Suprapubic skin (tissue), 4 donors: ENCODE results near the gene NQO2. TPM values are rescaled to one million over a fixed set of nuclear protein-coding genes. Genes with fewer than 3 reads are reported as not detected.
"Not testable (repeated sequence)": the region's sequence is repeated elsewhere in the genome, so short reads cannot be mapped to it uniquely, and the experiment has no call there.

Experiments
- DNase-seq, 2 donors: peaks; one replicate each; pipeline ENCODE4 v3.0.0-alpha.2; 2019; ENCODE audit warnings: low spot score in 2 of 2
- H3K27ac ChIP-seq: fragments of 200-600 bp; sonication (generic); one replicate; pipeline ENCODE4 v1.5.1; 2019
- H3K27me3 ChIP-seq: fragments of 200-600 bp; sonication (generic); one replicate; pipeline ENCODE4 v1.5.1; 2019
- H3K36me3 ChIP-seq: fragments of 200-600 bp; sonication (generic); one replicate; pipeline ENCODE4 v1.5.1; 2019
- H3K4me1 ChIP-seq: fragments of 200-600 bp; sonication (generic); one replicate; pipeline ENCODE4 v1.5.1; 2019
- H3K4me3 ChIP-seq: fragments of 200-600 bp; sonication (generic); one replicate; pipeline ENCODE4 v1.5.1; 2019; ENCODE audit warnings: mild to moderate bottlenecking
- H3K9me3 ChIP-seq: fragments of 200-600 bp; sonication (generic); one replicate; pipeline ENCODE4 v1.5.1; 2019
- EP300 ChIP-seq: sonication (generic); formaldehyde crosslinking; IDR thresholded peaks from one replicate; pipeline ENCODE4 v1.6.1; 2017; ENCODE audit warnings: antibody characterized with exemption
- POLR2A ChIP-seq, 2 donors: fragments of 450-650 bp; IDR thresholded peaks; one replicate each; pipeline ENCODE4 v1.6.1; 2017; ENCODE audit warnings: antibody characterized with exemption in 2 of 2, mild to moderate bottlenecking in 2 of 2, moderate library complexity in 2 of 2
- POLR2AphosphoS5 ChIP-seq, 3 donors: sonication (generic); formaldehyde crosslinking; IDR thresholded peaks; one replicate each; pipeline ENCODE4 v1.6.1; 2017; ENCODE audit warnings: antibody characterized with exemption in 3 of 3
- WGBS: methylation state at CpG from one replicate; pipeline ENCODE4 v1.1.5; 2018; 5-methylcytosine and 5-hydroxymethylcytosine counted together
- total RNA-seq, 4 donors: library from RNA; depleted of rRNA; stranded (reverse); fragments of >200 nt; gene quantifications; one replicate each; pipeline ENCODE4 v1.1.0, GENCODE V29; 2016
- TF ChIP-seq, protein P1 (sequence below), 2 donors: fragments of 200-600 bp in 1 of 2; fragments of 450-650 bp in 1 of 2; sonication (generic) in 1 of 2; IDR thresholded peaks; one replicate each; pipeline ENCODE4 v1.5.1; 2016 to 2019; ENCODE audit warnings: antibody characterized with exemption in 2 of 2, mild to moderate bottlenecking in 1 of 2, moderate library complexity in 1 of 2

The NQO2 gene
- total RNA-seq, 4 donors from 2014 or later: 22.8 to 40.4 (median 38.3) TPM

DNA sequence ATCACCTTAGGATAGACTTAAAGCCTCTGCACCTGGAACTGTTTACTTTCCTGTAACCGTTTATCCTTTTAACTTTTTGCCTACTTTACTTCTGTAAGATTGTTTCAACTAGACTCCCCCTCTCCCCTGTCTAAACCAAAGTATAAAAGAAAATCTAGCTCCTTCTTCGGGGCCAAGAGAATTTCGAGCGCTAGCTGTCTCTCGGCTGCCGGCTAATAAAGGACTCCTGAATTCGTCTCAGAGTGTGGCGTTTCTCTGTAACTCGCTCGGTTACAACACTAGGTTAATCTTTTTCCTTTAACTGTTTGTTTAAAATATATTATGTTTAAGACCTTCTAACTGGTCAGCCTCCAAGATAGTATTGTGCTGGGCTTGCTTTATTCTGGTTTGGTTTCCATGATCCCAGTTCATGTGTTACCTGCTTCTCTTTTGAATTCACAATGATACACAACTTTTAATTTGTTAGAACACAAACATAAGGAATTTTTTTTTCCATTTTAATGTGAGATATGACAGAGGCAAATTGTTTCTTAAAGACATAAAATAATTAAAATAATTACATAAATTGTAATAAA, 8.7 kb upstream of the NQO2 start:
- WGBS: 20% methylated on average over 10 of the region's 10 CpGs
- Histone ChIP-seq H3K36me3 (no peaks in the 10 kb centered on the region), H3K4me3 (peak overlapping the region; percentile 71), H3K4me1 (peaks cover 33% of the 10 kb centered on the region), H3K27ac (peak overlapping the region; percentile 94), H3K9me3 (no peaks in the 10 kb centered on the region), H3K27me3 (no peaks in the 10 kb centered on the region)
- DNase-seq: peak in 1 of 2 donors; percentile 28
- TF ChIP-seq EP300: no peak
- TF ChIP-seq, protein P1, sequence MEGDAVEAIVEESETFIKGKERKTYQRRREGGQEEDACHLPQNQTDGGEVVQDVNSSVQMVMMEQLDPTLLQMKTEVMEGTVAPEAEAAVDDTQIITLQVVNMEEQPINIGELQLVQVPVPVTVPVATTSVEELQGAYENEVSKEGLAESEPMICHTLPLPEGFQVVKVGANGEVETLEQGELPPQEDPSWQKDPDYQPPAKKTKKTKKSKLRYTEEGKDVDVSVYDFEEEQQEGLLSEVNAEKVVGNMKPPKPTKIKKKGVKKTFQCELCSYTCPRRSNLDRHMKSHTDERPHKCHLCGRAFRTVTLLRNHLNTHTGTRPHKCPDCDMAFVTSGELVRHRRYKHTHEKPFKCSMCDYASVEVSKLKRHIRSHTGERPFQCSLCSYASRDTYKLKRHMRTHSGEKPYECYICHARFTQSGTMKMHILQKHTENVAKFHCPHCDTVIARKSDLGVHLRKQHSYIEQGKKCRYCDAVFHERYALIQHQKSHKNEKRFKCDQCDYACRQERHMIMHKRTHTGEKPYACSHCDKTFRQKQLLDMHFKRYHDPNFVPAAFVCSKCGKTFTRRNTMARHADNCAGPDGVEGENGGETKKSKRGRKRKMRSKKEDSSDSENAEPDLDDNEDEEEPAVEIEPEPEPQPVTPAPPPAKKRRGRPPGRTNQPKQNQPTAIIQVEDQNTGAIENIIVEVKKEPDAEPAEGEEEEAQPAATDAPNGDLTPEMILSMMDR (IDR thresholded peaks at IDR 0.05): no peak
- TF ChIP-seq POLR2AphosphoS5 (IDR thresholded peaks at IDR 0.05): no peak
- no peak for TF ChIP-seq POLR2A (IDR thresholded peaks at IDR 0.05)

DNA sequence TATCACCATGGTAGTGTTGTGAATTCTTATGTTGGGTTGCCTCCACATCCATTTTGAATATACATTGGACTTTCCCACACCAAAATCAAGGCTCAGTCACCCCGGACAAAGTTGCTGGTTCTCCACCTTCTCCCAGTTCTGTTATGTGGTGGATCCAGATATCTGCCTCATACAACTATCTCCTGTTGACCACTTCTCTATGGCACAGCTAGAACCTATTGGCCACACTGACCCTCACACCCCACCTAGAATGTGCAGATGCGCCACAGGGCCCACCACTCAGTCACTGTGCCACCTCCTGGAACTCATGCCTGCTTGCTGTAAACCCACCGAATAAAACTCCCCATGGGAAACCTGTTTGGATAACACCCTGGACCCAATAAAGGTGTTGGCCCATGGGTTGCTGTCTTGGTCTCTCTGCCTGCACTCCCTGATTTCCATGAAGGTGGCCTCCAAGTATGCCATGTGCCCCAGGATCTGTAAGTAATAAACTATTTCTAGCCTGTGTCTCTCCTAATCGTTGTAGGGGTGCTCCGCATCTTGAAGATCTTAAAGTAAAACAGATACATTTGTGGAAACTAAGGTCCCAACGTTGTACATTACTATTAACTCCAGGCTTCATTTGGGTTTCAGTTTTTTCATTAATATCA, 7.2 kb upstream of the NQO2 start:
- TF ChIP-seq, protein P1 (IDR thresholded peaks at IDR 0.05): no peak
- TF ChIP-seq POLR2A (IDR thresholded peaks at IDR 0.05): no peak
- TF ChIP-seq EP300: no peak
- no peak for TF ChIP-seq POLR2AphosphoS5 (IDR thresholded peaks at IDR 0.05)
- WGBS: 90% methylated on average over 6 of the region's 6 CpGs
- Histone ChIP-seq H3K4me3 (no peak overlapping the region), H3K27me3 (no peaks in the 10 kb centered on the region), H3K9me3 (no peaks in the 10 kb centered on the region), H3K27ac (no peak overlapping the region), H3K4me1 (peaks cover 22% of the 10 kb centered on the region), H3K36me3 (no peaks in the 10 kb centered on the region)
- DNase-seq: peak in 1 of 2 donors; percentile 35

DNA sequence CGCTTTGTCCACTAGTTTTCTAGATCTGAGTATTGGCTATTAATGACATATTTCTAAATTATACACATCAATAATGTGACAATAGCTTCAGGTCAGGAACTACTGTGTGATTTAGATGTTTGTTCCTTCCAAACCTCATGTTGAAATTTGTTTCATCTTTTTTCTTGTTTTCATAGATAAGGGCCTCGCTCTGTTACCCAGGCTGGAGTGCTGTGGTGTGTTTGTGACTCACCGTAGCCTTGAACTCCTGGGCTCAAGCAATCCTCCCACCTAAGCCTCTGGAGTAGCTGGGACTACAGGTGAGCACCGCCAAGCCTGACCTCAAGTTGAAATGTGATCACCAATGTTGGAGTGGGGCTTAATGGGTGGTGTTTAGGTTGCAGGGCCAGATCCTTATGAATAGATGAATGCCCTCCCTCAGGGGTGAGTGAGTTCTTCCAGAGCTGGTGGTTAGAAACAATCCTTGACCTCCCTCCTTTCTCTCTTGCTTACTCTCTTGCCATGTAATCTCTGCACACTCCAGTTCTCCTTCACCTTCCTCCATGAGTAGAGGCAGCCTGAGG, 5.9 kb upstream of the NQO2 start:
- DNase-seq: peak in 1 of 2 donors; percentile 20
- 96% methylated on average over 4 of the region's 4 CpGs for WGBS
- Histone ChIP-seq H3K27ac (no peak overlapping the region), H3K4me3 (no peak overlapping the region), H3K27me3 (no peaks in the 10 kb centered on the region), H3K36me3 (no peaks in the 10 kb centered on the region), H3K4me1 (peaks cover 17% of the 10 kb centered on the region), H3K9me3 (no peaks in the 10 kb centered on the region)
- TF ChIP-seq, protein P1 (IDR thresholded peaks at IDR 0.05): no peak
- TF ChIP-seq POLR2AphosphoS5 (IDR thresholded peaks at IDR 0.05) (no peak), POLR2A (IDR thresholded peaks at IDR 0.05) (no peak), EP300 (no peak)

DNA sequence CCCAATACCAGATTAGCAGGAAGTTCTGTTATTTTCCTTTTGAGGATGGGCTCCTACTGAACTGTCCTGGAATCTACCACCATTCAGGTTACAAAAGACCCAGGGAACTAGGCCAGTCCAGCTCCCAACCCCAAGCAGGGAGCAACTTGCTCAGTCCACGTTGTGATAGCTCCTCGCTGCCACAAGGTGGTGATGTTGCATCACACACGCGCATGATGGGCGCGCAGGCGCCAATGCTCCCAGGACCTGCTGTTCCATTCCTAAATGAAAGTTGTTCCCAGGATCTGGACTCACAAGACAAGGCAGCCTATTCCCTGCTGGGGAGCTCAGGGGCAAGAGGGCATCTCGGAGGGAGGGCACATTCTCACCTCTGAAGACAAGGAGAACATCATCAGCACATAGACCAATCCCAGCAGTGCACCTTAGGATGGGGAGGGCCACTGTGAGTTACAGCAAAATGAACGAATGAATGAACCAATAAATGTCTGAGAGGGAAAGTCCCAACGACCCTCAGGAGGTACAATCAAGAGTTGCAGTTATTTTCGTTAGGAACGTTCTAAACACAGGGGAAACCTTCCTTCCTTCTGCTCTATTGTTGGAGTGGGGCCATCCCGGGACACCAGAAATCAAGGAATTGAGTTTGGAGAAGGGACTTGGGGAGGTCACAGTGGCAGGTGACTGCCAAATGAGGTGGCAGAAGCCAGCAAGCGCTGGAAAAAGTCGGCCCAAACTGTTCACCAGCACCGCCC, 1.3 kb upstream of the NQO2 start:
- TF ChIP-seq, protein P1 (IDR thresholded peaks at IDR 0.05): peak; percentile 63 to 70
- WGBS: 4% methylated on average over 15 of the region's 16 CpGs
- DNase-seq: peak in 1 of 2 donors; percentile 49
- Histone ChIP-seq H3K27ac (peak overlapping the region; percentile 95), H3K4me1 (peaks cover 39% of the 10 kb centered on the region), H3K4me3 (peak overlapping the region; percentile 92)
- not testable (repeated sequence) for H3K9me3 ChIP-seq, H3K36me3 ChIP-seq, H3K27me3 ChIP-seq
